Measurements from ENCODE around the gene DHX35.

DHX35 gene

DNA sequence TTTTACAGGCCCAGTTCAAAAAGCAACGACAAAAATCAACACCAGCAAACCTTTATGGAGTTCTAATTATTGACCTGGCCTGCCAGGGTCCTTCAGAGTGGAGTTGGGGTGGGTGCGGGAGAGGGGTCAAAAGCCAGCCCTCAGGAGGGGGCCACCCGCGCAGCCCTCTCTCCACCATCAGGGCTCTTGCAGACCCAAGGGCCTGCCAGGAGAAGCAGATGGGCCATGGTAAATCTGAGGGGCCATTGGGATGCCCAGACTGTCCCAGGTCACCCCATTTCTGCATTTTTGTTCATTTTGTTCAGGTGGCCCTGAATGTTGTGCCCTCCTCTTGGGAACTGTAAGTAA, 88.4 kb downstream of the DHX35 start (continued):
- TF ChIP-seq, protein P1, sequence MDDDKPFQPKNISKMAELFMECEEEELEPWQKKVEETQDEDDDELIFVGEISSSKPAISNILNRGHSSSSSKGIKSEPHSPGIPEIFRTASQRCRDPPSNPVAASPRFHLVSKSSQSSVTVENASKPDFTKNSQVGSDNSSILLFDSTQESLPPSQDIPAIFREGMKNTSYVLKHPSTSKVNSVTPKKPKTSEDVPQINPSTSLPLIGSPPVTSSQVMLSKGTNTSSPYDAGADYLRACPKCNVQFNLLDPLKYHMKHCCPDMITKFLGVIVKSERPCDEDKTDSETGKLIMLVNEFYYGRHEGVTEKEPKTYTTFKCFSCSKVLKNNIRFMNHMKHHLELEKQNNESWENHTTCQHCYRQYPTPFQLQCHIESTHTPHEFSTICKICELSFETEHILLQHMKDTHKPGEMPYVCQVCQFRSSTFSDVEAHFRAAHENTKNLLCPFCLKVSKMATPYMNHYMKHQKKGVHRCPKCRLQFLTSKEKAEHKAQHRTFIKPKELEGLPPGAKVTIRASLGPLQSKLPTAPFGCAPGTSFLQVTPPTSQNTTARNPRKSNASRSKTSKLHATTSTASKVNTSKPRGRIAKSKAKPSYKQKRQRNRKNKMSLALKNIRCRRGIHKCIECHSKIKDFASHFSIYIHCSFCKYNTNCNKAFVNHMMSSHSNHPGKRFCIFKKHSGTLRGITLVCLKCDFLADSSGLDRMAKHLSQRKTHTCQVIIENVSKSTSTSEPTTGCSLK (tag by site-specific recombination; IDR thresholded peaks at IDR 0.05): no peak
- TF ChIP-seq TCF7L2 (IDR thresholded peaks at IDR 0.05; ENCODE audit: borderline replicate concordance, low read depth, low read length): no peak
- no peak for TF ChIP-seq ZNF837 (tag by site-specific recombination; IDR thresholded peaks at IDR 0.05)
- no peak for TF ChIP-seq ZNF776 (tag by site-specific recombination; IDR thresholded peaks at IDR 0.05; ENCODE audit: borderline replicate concordance)
- TF ChIP-seq ZNF747 (tag by site-specific recombination; IDR thresholded peaks at IDR 0.05): no peak
- no peak for TF ChIP-seq ZNF48 (tag by site-specific recombination; IDR thresholded peaks at IDR 0.05)

DNA sequence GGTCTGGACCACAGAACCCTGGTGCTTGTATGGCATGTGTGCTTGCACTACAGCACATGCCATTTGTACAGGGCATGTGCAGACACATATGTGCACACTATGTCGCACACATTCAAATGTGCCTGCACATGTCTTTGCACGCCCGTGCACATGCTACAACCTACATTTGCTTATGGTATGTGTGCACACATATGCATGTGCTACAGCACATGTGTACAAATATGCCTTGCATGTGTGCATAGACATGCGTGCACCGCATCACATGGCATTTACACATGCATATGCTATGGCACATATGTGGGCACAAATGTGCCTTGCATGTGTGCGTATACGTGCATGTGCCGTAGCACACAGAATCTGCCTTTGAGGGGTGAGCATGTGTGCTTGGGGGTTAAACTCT, 90.5 kb downstream of the DHX35 start:
- CTCF ChIA-PET: interaction anchor here (1.0 kb wide), 1 partner anchor 29 kb away, joined by 9 read pairs; no protein-coding TSS in a partner anchor
- no peak for TF ChIP-seq ZNF157 (tag by site-specific recombination; IDR thresholded peaks at IDR 0.05)
- no peak for TF ChIP-seq ZNF707 (tag by site-specific recombination; IDR thresholded peaks at IDR 0.05)
- no peak for TF ChIP-seq ZNF19 (tag by site-specific recombination; IDR thresholded peaks at IDR 0.05; ENCODE audit: low read depth)
- no peak for TF ChIP-seq MEIS1 (CRISPR knock-in tag; IDR thresholded peaks at IDR 0.05; ENCODE audit: borderline replicate concordance)
- TF ChIP-seq HIC1 (tag by site-specific recombination; IDR thresholded peaks at IDR 0.05): no peak
- TF ChIP-seq ZIC2 (tag by site-specific recombination; IDR thresholded peaks at IDR 0.05): no peak

DNA sequence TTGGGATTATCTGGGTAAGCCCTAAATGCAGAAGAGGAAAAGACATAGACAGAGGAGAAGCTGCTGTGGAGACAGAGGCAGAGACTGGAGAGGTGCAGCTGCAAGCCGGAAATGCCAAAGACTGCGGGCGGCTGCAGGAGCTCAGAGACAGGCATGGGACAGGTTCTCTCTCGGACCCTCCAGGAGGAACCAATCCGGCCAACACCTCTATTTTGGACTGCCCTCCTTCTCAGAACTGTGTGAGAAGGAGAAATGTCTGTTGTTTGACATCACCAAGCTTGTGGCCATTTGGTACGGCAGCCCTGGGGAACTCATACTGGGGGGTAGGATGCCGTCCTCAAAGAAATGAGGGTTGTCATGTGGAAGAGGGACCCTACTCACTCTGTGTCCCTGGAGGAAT, 95.0 kb downstream of the DHX35 start:
- Histone ChIP-seq H3K27ac (ENCODE audit: extremely low read depth, low read depth, low read length) (no peak overlapping the region), H3K9me3 (ENCODE audit: control insufficient read depth, insufficient read depth, low read depth, low read length) (no peaks in the 10 kb centered on the region), H3K4me1 (ENCODE audit: control insufficient read depth, insufficient read depth, low read length) (no peaks in the 10 kb centered on the region), H3K36me3 (ENCODE audit: control insufficient read depth in 2 of 2, insufficient read depth in 1 of 2, low read length in 2 of 2) (no peaks in the 10 kb centered on the region), H3K4me3 (ENCODE audit: low read depth, low read length) (no peak overlapping the region)
- CTCF ChIA-PET: interaction anchor here (0.5 to 1.0 kb wide), 5 partner anchors 8 to 766 kb away, joined by 3 to 4 read pairs (median 3); no protein-coding TSS in a partner anchor
- POLR2A ChIA-PET: no interaction called here
- TF ChIP-seq ZNF785 (tag by site-specific recombination; IDR thresholded peaks at IDR 0.05) (no peak), ZNF350 (tag by site-specific recombination; IDR thresholded peaks at IDR 0.05) (no peak), ZFP3 (tag by site-specific recombination; IDR thresholded peaks at IDR 0.05; ENCODE audit: low read depth) (no peak), SP2 (tag by site-specific recombination; IDR thresholded peaks at IDR 0.05) (no peak), ZNF146 (tag by site-specific recombination; IDR thresholded peaks at IDR 0.05) (no peak), ZNF335 (tag by site-specific recombination; conservative IDR thresholded peaks at IDR 0.05) (no peak), ZNF214 (tag by site-specific recombination; IDR thresholded peaks at IDR 0.05; ENCODE audit: borderline replicate concordance) (no peak), TCF7L2 (IDR thresholded peaks at IDR 0.05; ENCODE audit: borderline replicate concordance, low read depth, low read length) (no peak), ZNF777 (tag by site-specific recombination; IDR thresholded peaks at IDR 0.05; ENCODE audit: borderline replicate concordance) (no peak), IKZF3 (tag by site-specific recombination; IDR thresholded peaks at IDR 0.05) (no peak), ZNF660 (tag by site-specific recombination; IDR thresholded peaks at IDR 0.05) (no peak)
- TF ChIP-seq, protein P2, sequence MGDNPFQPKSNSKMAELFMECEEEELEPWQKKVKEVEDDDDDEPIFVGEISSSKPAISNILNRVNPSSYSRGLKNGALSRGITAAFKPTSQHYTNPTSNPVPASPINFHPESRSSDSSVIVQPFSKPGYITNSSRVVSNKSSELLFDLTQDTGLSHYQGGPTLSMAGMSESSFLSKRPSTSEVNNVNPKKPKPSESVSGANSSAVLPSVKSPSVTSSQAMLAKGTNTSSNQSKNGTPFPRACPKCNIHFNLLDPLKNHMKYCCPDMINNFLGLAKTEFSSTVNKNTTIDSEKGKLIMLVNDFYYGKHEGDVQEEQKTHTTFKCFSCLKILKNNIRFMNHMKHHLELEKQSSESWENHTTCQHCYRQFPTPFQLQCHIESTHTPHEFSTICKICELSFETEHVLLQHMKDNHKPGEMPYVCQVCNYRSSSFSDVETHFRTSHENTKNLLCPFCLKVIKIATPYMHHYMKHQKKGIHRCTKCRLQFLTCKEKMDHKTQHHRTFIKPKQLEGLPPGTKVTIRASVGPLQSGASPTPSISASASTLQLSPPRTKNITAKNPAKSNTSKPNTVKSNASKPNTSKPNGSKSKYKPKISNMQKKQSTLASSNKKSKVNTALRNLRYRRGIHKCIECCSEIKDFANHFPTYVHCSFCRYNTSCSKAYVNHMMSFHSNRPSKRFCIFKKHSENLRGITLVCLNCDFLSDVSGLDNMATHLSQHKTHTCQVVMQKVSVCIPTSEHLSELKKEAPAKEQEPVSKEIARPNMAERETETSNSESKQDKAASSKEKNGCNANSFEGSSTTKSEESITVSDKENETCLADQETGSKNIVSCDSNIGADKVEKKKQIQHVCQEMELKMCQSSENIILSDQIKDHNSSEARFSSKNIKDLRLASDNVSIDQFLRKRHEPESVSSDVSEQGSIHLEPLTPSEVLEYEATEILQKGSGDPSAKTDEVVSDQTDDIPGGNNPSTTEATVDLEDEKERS (tag by site-specific recombination; IDR thresholded peaks at IDR 0.05): no peak

More for the DNA sequence above, 90.5 kb downstream of the DHX35 start:
- H3K4me3 ChIP-seq (ENCODE audit: low read depth, low read length): no peak overlapping the region
- H3K4me1 ChIP-seq (ENCODE audit: control insufficient read depth, insufficient read depth, low read length): no peaks in the 10 kb centered on the region
- no peak overlapping the region for H3K27ac ChIP-seq (ENCODE audit: extremely low read depth, low read depth, low read length)
- H3K36me3 ChIP-seq (ENCODE audit: control insufficient read depth in 2 of 2, insufficient read depth in 1 of 2, low read length in 2 of 2): no peaks in the 10 kb centered on the region
- POLR2A ChIA-PET: no interaction called here
- no peaks in the 10 kb centered on the region for H3K9me3 ChIP-seq (ENCODE audit: control insufficient read depth, insufficient read depth, low read depth, low read length)

Measured in HEK293 (cell line).